Measurements from ENCODE around the gene SEPHS2.
"Not testable (repeated sequence)": the region's sequence is repeated elsewhere in the genome, so short reads cannot be mapped to it uniquely, and the experiment has no call there.

The SEPHS2 gene

GRCh38 chr16:30445408-30446202, at the start of gene SEPHS2:
Gene SEPHS2, minus strand, starts transcription at chr16:30445874. Its CDS starts 147 bp downstream, at chr16:30445727.
- peak; percentile 87 for DNase-seq

- no peak for DNase-seq
Measured at GRCh38 chr16:30494709-30495108, 49.0 kb upstream of the SEPHS2 start.

GRCh38 chr16:30493941-30494488, 48.3 kb upstream of the SEPHS2 start:
- no peak for DNase-seq

GRCh38 chr16:30491744-30492308, 46.2 kb upstream of the SEPHS2 start:
- DNase-seq = no peak

GRCh38 chr16:30491229-30491628, 45.6 kb upstream of the SEPHS2 start:
- DNase-seq = no peak

GRCh38 chr16:30490210-30490609, 44.5 kb upstream of the SEPHS2 start:
- no peak for DNase-seq

- no peak for DNase-seq
Measured at GRCh38 chr16:30488764-30489605, 43.3 kb upstream of the SEPHS2 start.

- DNase-seq = no peak
Measured at GRCh38 chr16:30485818-30486436, 40.3 kb upstream of the SEPHS2 start.

GRCh38 chr16:30484887-30485286, 39.2 kb upstream of the SEPHS2 start:
- no peak for DNase-seq

- no peak for DNase-seq
Measured at GRCh38 chr16:30482366-30482765, 36.7 kb upstream of the SEPHS2 start.

GRCh38 chr16:30481381-30481780, 35.7 kb upstream of the SEPHS2 start:
- no peak for DNase-seq

GRCh38 chr16:30478766-30479478, 33.2 kb upstream of the SEPHS2 start:
- no peak for DNase-seq

- DNase-seq = not testable (repeated sequence)
Measured at GRCh38 chr16:30477773-30478172, 32.1 kb upstream of the SEPHS2 start.

GRCh38 chr16:30476991-30477390, 31.3 kb upstream of the SEPHS2 start:
- no peak for DNase-seq

GRCh38 chr16:30474684-30475083, 29.0 kb upstream of the SEPHS2 start:
- no peak for DNase-seq

- no peak for DNase-seq
Measured at GRCh38 chr16:30474074-30474452, 28.4 kb upstream of the SEPHS2 start.

GRCh38 chr16:30473231-30474073, 27.8 kb upstream of the SEPHS2 start:
- DNase-seq = no peak

- no peak for DNase-seq
Measured at GRCh38 chr16:30472328-30472942, 26.8 kb upstream of the SEPHS2 start, which contains the start of gene ITGAL. Gene ITGAL, plus strand, starts transcription at chr16:30472742. Its CDS starts 96 bp downstream, at chr16:30472838.

- no peak for DNase-seq
Measured at GRCh38 chr16:30470632-30470995, 24.9 kb upstream of the SEPHS2 start.

GRCh38 chr16:30470170-30470512, 24.5 kb upstream of the SEPHS2 start:
- DNase-seq = no peak

- DNase-seq = no peak
Measured at GRCh38 chr16:30464078-30464477, 18.4 kb upstream of the SEPHS2 start.

Data from NCI-H2107 (cell line).